ENCODE results near the gene WDR37.

WDR37 gene

DNA sequence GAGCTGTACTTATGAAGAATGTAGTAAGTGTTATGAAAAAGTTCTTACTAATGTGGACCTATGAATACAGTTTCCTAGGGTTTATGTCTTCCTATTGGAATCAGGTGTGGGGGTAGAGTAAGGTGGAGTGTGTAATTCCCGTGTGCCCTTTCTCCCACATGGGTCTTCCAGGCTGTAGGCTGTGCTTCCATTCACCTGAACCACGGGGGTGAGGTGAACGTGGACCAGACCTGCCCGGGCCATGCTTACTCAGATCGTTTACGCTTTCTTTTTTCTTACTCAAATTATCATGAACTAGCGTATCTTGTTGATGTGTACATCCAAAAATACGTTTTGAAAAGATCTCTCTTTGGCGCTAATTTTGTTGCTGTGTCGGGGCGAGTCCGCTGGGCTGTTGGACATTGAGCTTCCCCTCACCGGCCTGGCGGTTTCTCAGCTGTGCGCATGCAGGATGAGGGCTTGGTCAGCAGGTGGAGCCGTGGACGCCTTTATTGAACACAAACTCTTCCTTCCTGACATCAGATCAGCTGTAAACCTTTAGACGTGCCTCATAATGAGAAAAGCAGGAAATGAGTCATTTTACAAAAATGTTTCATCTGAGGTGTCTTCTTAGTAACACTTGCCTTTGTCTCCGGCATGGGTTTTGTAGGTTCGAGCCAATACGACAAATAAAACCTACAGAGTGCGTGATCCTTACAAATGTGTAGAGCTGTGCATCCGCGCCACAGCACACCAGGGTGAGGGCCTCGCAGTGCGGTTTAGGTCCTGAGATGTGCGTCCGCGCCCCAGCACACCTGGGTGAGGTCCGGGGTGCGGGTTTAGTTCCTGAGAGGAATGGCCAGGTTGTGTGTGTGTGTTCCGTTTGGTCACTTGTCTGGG, 53.8 kb downstream of the WDR37 start:
- H3K4me3 ChIP-seq (ENCODE audit: low read depth, low read length): no peak overlapping the region
- DNase-seq (ENCODE audit: low read depth): peak; percentile 86
- peak; percentile 78 for TF ChIP-seq CTCF (IDR thresholded peaks at IDR 0.05; ENCODE audit: insufficient read depth, low read depth, low read length, missing control alignments)

DNA sequence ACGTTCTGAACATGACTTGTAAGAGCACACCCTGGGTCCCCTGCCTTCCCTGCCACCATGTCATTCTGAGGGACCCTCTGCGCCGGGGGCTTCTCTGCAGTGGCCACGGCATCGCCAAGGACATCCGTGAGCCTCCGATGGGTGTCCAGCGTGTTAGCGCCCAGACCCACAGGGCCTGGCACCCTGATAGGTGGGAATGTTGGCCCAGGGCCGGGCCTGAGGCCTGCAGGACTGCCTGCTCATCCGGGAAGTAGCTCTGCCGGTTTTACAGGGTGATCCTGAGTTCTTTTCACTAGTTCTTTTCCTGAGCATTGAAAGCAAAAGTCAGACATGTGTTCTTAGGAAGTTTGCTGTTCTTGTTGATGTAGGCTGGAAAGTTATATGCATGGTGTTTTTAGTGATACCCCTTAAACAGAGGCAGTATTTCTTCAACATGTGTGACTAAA, 54.5 kb downstream of the WDR37 start:
- TF ChIP-seq CTCF (IDR thresholded peaks at IDR 0.05; ENCODE audit: insufficient read depth, low read depth, low read length, missing control alignments): no peak
- no peak for DNase-seq (ENCODE audit: low read depth)
- H3K4me3 ChIP-seq (ENCODE audit: low read depth, low read length): no peak overlapping the region

DNA sequence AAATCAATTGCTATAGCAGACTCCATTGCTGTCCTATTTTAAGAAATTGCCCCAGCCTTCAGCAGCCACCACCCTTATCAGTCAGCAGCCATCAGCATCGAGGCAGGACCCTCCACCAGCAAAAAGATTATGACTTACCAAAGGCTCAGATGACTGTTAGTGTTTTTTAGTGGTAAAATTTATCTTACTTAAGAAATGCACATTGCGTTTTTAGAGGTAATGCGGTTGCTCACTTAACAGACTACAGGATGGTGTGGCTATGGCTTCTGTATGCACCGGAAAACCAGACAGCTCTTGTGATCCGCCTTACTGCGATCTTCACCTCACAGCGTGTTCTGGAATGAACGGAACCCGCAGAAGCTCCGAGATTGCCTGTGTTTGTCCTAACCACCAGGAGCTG, 58.1 kb downstream of the WDR37 start:
- H3K4me3 ChIP-seq (ENCODE audit: low read depth, low read length): no peak overlapping the region
- TF ChIP-seq CTCF (IDR thresholded peaks at IDR 0.05; ENCODE audit: insufficient read depth, low read depth, low read length, missing control alignments): no peak
- no peak for DNase-seq (ENCODE audit: low read depth)

DNA sequence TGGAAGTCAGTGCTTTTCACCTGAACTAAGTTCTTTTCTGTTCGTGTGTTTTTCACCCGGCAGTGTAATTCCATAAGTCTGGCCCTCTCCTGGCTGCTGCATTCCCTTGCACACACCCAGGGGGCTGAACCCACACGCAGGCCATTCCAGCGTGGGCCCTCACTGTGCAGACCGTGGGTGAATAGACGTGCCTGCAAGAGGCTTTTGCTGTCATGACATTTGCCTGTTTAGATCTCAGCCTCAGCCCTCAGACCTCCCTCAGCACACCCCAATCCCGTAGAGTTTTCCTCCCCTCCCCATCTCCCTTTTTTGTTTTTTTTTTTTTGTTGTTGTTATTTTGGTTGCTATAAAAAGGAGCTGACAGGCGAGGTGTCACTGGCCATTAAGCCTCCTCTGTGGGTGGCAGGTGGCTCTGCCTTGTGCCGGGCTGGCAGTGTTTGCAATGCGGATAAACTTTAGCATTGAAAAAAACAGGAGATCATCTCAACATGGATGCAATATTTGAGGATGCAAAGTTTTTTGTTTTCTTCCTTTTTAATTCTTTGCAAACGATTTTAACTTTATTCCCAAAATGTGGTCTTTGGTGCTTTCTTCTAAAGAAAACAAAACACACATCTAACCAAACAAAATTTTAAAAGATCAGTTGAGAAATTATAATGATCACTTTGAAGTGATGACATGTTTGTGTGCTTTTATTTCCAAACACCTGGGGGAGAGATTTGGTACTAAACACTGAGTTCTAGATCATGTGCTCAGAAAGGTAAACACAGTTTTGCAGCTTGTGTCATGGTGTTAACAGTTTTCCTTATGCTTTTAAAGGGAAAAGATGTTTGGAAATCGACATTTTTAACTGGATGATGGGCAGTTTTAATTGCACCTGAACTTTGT, 58.8 kb downstream of the WDR37 start:
- no peak for DNase-seq (ENCODE audit: low read depth)
- no peak overlapping the region for H3K4me3 ChIP-seq (ENCODE audit: low read depth, low read length)
- TF ChIP-seq CTCF (IDR thresholded peaks at IDR 0.05; ENCODE audit: insufficient read depth, low read depth, low read length, missing control alignments): no peak

DNA sequence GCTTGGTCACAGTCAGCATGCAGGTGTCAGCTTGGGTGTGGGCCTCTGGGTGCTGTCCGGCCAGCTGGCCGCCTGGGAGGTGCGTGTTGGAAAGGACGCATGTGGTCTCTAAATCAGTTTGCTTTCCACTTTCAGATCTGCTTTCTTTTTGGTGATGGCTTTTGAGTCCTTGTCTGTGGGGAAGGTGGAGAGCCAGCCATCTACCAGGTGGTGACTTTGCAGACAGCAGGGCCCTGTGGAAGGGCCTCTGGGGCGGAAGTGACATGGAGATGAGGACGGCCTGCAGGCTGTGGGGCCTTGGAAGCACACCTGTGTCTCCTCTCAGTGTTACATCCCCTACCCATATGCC, 59.4 kb downstream of the WDR37 start:
- DNase-seq (ENCODE audit: low read depth): no peak
- H3K4me3 ChIP-seq (ENCODE audit: low read depth, low read length): no peak overlapping the region
- no peak for TF ChIP-seq CTCF (IDR thresholded peaks at IDR 0.05; ENCODE audit: insufficient read depth, low read depth, low read length, missing control alignments)

- DNase-seq (ENCODE audit: low read depth): no peak
- no peak for TF ChIP-seq CTCF (IDR thresholded peaks at IDR 0.05; ENCODE audit: insufficient read depth, low read depth, low read length, missing control alignments)
- no peak overlapping the region for H3K4me3 ChIP-seq (ENCODE audit: low read depth, low read length)
These were observed 59.9 kb downstream of the WDR37 start for GRCh38 chr10:1116051-1116450.
